HL-60 (cell line): ENCODE data around the gene RBPJ.
A peak's percentile ranks its signal among the peaks of the same experiment; 100 is the strongest.

Source experiments
- CTCF ChIP-seq: IDR thresholded peaks from one replicate; pipeline ENCODE4 v1.5.1; 2011; ENCODE audit warnings: low read length, control low read depth, inconsistent platforms; ENCODE audit not compliant: insufficient read depth
- GABPA ChIP-seq: IDR thresholded peaks from 2 replicates; pipeline ENCODE4 v1.6.1; 2012; ENCODE audit warnings: low read depth
- POLR2AphosphoS5 ChIP-seq: IDR thresholded peaks from 2 replicates; pipeline ENCODE4 v1.6.1; 2012; ENCODE audit warnings: low read depth

- no peak for TF ChIP-seq CTCF
- no peak for TF ChIP-seq GABPA
- peak; percentile 77; the same call in 1 of the 2 replicates for TF ChIP-seq POLR2AphosphoS5
These were observed at the start of gene RBPJ for GRCh38 chr4:26320538-26321372.
